BLaER1 treated with 17β-estradiol and CSF1 and Interleukin-3, amounts not matched to agents 10 nM and 100 nM (cell line): ENCODE data around the gene TMEM218.
A peak's percentile ranks its signal among the peaks of the same experiment; 100 is the strongest.

ENCODE experiments used
- H3K27ac ChIP-seq, 11 experiments: shearing (Covaris generic); formaldehyde crosslinking; 2 replicates each; pipeline ENCODE4 v1.8.1; 2022
- H3K27me3 ChIP-seq, 11 experiments: shearing (Covaris generic); formaldehyde crosslinking; 2 replicates each; pipeline ENCODE4 v1.8.1; 2022
- H3K36me3 ChIP-seq, 11 experiments: shearing (Covaris generic); formaldehyde crosslinking; 2 replicates each; pipeline ENCODE4 v1.8.1; 2022
- H3K4me1 ChIP-seq, 10 experiments: shearing (Covaris generic); formaldehyde crosslinking; 2 replicates each; pipeline ENCODE4 v1.8.1; 2022
- H3K4me2 ChIP-seq, 11 experiments: shearing (Covaris generic); formaldehyde crosslinking; 2 replicates each; pipeline ENCODE4 v1.8.1; 2022
- H3K4me3 ChIP-seq, 10 experiments: shearing (Covaris generic); formaldehyde crosslinking; 2 replicates each; pipeline ENCODE4 v1.8.1; 2022
- H3K9ac ChIP-seq, 11 experiments: shearing (Covaris generic); formaldehyde crosslinking; 2 replicates each; pipeline ENCODE4 v1.8.1; 2022
- H3K9me3 ChIP-seq, 11 experiments: shearing (Covaris generic); formaldehyde crosslinking; replicated peaks in 1 of 11; 2 replicates each; pipeline ENCODE4 v1.8.1; 2022
- H4K20me1 ChIP-seq, 11 experiments: shearing (Covaris generic); formaldehyde crosslinking; 2 replicates each; pipeline ENCODE4 v1.8.1; 2022
- Cebpa-rat ChIP-seq, 11 experiments: shearing (Covaris generic); IDR thresholded peaks; 2 replicates each; pipeline ENCODE4 v1.8.1; 2022

TMEM218 gene

DNA sequence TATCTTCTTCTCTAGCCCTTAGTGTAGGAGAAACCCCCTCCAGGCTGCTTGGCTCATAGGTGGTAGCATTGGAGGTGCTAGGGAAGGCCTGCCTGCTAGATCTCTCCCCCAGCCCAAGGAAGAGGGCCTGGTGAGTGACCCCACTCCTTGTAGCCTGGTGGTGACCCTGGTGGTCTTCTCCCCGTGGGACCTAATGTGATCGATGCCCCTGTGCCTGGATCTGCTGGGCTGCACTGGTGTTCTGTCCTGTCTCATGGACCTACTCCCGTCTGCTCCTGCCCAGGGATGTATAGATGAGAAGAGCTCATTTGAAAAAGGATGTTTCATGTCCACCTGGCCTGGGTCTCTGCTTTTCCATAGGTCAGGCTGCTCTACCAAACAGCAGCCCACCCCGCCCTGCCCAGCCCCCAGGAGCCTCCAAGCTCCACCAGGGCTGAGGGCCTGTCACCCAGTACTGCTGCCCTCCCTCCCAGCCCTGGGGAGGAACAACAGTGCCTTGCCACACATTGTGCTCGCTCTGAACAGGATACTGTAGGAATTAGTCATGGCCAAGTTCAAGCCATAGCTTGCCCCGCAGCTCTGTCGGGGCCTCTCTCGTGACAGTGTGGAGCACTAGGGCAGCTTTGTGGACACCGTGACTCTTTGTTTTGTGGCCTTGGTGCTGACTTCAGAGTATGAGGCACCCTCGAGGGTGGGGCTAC lies 28.7 kb downstream of the TMEM218 start:
- peak overlapping the region in 4 of 11 experiments; percentile 21 to 41 (median 31); a peak in 5 of 22 replicates for H3K27ac ChIP-seq
- H3K27me3 ChIP-seq: no peaks in the 10 kb centered on the region
- TF ChIP-seq Cebpa-rat (IDR thresholded peaks at IDR 0.05): no peak
- H3K4me1 ChIP-seq: peaks cover 8 to 44% (median 26%) of the 10 kb centered on the region in 10 experiments; a peak in 18 of 20 replicates
- H3K9ac ChIP-seq: peak overlapping the region in 1 of 11 experiments; percentile 62; a peak in 3 of 22 replicates
- H3K4me3 ChIP-seq: no peak overlapping the region
- peaks cover 0 to 98% (median 0%) of the 10 kb centered on the region in 11 experiments; a peak in 8 of 22 replicates for H3K36me3 ChIP-seq
- 0 out of 22 replicates have a peak, but pooled peaks cover 0 to 3% (median 0%) of the 10 kb centered on the region in 11 experiments for H4K20me1 ChIP-seq
- peak overlapping the region in 2 of 11 experiments; percentile 26 to 37; a peak in 2 of 22 replicates for H3K4me2 ChIP-seq
- H3K9me3 ChIP-seq: no peaks in the 10 kb centered on the region

DNA sequence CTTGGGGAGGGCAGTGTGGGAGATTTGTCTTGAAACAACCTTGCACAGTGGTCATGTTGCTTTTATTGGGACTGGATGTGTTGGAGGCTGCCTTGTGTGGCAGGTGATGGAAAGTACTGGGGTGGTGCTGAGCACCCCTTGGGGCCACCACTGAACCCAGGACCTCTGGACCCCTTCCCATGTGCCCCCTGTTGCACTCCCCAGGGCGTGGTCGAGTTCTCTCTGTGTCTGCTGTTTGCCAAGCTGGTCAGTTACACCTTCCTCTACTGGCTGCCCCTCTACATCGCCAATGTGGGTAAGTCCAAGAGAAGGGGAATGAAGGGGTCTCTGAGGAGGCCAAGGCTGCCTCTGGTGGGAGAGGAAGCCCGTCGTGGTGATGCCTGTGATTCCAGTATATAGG lies 29.4 kb downstream of the TMEM218 start:
- H3K4me2 ChIP-seq: peak overlapping the region in 2 of 11 experiments; percentile 23 to 26; a peak in 1 of 22 replicates
- H4K20me1 ChIP-seq: 0 out of 22 replicates have a peak, but pooled peaks cover 0 to 3% (median 0%) of the 10 kb centered on the region in 11 experiments
- H3K36me3 ChIP-seq: peaks cover 0 to 99% (median 0%) of the 10 kb centered on the region in 11 experiments; a peak in 8 of 22 replicates
- peaks cover 8 to 51% (median 26%) of the 10 kb centered on the region in 10 experiments; a peak in 18 of 20 replicates for H3K4me1 ChIP-seq
- H3K27ac ChIP-seq: peak overlapping the region in 1 of 11 experiments; percentile 41; a peak in 1 of 22 replicates
- no peak for TF ChIP-seq Cebpa-rat (IDR thresholded peaks at IDR 0.05)
- no peaks in the 10 kb centered on the region for H3K9me3 ChIP-seq
- H3K9ac ChIP-seq: peak overlapping the region in 1 of 11 experiments; percentile 62; a peak in 1 of 22 replicates
- no peaks in the 10 kb centered on the region for H3K27me3 ChIP-seq
- no peak overlapping the region for H3K4me3 ChIP-seq

DNA sequence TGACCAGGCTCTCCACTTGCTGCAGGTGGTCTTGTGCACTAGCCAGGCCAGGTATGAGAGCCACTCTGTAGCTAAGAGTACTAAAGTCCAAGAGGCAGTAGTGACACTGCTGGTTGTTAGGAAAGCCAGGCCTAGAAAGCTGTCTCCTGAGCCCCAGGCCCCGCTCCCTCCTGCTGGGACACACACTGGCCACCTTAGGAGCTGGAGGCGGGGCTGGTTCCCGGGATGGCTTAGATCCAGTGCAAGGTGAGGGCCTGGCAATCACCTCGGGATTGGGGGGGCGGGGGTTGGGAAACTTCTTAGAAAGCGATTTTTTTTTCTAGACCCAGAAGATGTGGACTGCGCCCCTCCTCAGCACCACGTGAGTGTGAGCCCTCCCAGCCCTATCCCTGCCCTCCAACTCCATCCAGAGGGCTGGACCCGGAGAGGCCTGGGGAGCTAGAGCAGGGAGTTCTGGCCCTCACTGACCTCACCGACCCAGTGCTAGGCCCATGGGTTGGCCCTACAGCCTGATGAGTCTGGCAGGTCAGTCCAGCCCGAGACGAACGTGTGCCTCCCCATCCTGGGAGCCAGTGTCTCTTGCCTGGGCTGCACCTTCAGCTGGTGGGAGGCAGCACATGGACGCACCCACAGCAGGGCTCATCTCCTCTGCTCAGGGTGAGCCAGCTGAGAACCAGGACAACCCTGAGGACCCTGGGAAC lies 30.2 kb downstream of the TMEM218 start:
- Histone ChIP-seq H3K4me1 (peaks cover 8 to 57% (median 19%) of the 10 kb centered on the region in 10 experiments; a peak in 18 of 20 replicates), H3K36me3 (peaks cover 0 to 99% (median 0%) of the 10 kb centered on the region in 11 experiments; a peak in 8 of 22 replicates), H3K9ac (no peak overlapping the region), H4K20me1 (0 out of 22 replicates have a peak, but pooled peaks cover 0 to 3% (median 0%) of the 10 kb centered on the region in 11 experiments), H3K4me2 (peak overlapping the region in 1 of 11 experiments; percentile 7; a peak in 1 of 22 replicates), H3K9me3 (no peaks in the 10 kb centered on the region), H3K4me3 (no peak overlapping the region), H3K27ac (no peak overlapping the region), H3K27me3 (no peaks in the 10 kb centered on the region)
- TF ChIP-seq Cebpa-rat (IDR thresholded peaks at IDR 0.05): no peak

DNA sequence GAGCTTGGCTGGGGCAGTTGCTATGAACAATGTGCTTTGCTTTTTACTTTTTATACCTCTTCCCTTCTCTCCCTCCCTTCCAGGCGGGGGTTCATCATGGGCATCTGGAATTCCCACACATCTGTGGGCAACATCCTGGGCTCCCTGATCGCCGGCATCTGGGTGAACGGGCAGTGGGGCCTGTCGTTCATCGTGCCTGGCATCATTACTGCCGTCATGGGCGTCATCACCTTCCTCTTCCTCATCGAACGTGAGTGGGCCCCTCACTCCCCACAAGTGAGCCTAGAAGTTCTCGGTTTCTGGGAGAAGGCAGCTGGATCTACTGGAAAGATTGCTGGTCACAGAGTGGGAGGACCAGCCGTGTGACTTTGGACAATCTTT lies 30.9 kb downstream of the TMEM218 start:
- no peaks in the 10 kb centered on the region for H3K9me3 ChIP-seq
- H3K4me1 ChIP-seq: peaks cover 11 to 64% (median 23%) of the 10 kb centered on the region in 10 experiments; a peak in 19 of 20 replicates
- no peaks in the 10 kb centered on the region for H3K27me3 ChIP-seq
- no peak for TF ChIP-seq Cebpa-rat (IDR thresholded peaks at IDR 0.05)
- H4K20me1 ChIP-seq: 0 out of 22 replicates have a peak, but pooled peaks cover 0 to 3% (median 0%) of the 10 kb centered on the region in 11 experiments
- H3K9ac ChIP-seq: no peak overlapping the region; a peak in 1 of 22 replicates
- H3K4me3 ChIP-seq: no peak overlapping the region
- no peak overlapping the region for H3K4me2 ChIP-seq
- H3K36me3 ChIP-seq: peaks cover 0 to 98% (median 0%) of the 10 kb centered on the region in 11 experiments; a peak in 7 of 22 replicates
- H3K27ac ChIP-seq: 0 out of 22 replicates have a peak overlapping the region, but pooled peaks of 1 of the 11 experiments have one; percentile 14

DNA sequence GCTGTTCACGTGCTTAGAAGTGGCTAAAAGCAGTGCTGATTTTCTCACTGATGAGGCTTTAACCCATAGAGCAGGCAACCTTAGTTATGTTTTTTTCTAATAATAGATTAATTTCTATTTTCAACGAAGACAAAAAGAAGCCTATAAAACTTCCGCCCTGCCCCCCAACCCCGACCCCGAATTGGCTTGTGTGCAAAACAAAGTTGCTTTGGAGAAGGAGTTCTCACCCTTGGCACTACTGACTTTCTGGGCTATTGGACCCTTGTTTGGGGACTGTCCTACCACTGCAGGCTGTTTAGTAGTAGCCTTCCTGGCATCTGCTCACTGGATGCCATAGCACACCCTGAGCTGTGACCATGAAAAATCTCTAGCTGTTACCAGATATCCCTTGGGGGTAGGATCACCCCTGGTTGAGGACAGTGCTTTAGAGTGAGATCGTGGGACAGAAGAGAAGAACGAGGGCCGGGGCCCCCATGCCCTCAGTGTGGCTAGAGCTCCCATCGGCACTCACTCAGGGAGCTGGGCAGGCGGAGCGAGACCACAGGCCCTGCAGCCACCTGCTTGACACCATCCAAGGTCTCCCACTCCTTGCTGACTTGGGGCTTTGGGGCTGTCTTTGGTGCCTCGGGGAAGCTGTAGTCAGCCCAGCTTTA lies 31.4 kb downstream of the TMEM218 start:
- H3K4me1 ChIP-seq: peaks cover 17 to 69% (median 28%) of the 10 kb centered on the region in 10 experiments
- H3K36me3 ChIP-seq: peaks cover 0 to 98% (median 0%) of the 10 kb centered on the region in 11 experiments; a peak in 7 of 22 replicates
- no peak overlapping the region for H3K4me3 ChIP-seq
- no peaks in the 10 kb centered on the region for H3K9me3 ChIP-seq
- H4K20me1 ChIP-seq: 0 out of 22 replicates have a peak, but pooled peaks cover 0 to 3% (median 0%) of the 10 kb centered on the region in 11 experiments
- H3K27ac ChIP-seq: 0 out of 22 replicates have a peak overlapping the region, but pooled peaks of 2 of the 11 experiments have one; percentile 14 to 15
- no peak for TF ChIP-seq Cebpa-rat (IDR thresholded peaks at IDR 0.05)
- H3K27me3 ChIP-seq: no peaks in the 10 kb centered on the region
- H3K9ac ChIP-seq: no peak overlapping the region; a peak in 1 of 22 replicates
- H3K4me2 ChIP-seq: peak overlapping the region in 2 of 11 experiments; percentile 41 to 49; a peak in 2 of 22 replicates

DNA sequence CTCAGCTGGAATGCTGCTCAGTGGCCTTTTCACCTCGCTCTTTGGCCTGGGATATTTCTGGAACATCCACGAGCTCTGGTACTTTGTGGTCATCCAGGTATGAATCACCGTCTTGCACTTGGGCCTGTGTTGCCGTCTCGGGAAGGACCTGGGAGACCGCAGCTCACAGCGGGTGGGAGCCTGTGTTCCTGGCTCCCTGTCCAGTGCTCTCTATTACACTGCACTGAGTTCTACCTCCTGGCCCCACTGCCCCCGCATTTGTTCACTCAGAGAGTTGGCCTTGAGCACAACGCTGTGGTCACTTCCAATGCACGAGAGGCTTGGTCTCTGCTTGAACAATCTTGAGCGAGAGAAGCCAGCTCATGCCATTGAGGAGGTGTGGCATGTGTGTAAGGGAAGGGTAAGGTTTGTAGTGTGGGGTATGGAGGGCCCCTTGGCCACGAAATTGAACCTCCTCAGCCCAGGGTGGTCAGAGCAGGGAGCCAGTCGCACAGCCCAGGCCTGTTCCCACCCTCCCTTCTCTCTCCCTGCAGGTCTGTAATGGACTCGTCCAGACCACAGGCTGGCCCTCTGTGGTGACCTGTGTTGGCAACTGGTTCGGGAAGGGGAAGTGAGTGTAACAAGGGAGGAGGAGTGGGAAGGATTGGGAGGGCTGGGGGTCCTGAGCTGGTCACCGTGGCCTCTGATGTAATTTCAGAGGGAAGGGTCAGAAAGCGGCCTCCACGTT lies 32.1 kb downstream of the TMEM218 start:
- Histone ChIP-seq H4K20me1 (0 out of 22 replicates have a peak, but pooled peaks cover 0 to 3% (median 0%) of the 10 kb centered on the region in 11 experiments), H3K27ac (no peak overlapping the region), H3K9ac (no peak overlapping the region), H3K4me1 (peaks cover 22 to 76% (median 34%) of the 10 kb centered on the region in 10 experiments), H3K4me2 (peak overlapping the region in 8 of 11 experiments; percentile 17 to 49 (median 40); a peak in 13 of 22 replicates), H3K36me3 (peaks cover 0 to 91% (median 0%) of the 10 kb centered on the region in 11 experiments; a peak in 7 of 22 replicates), H3K4me3 (no peak overlapping the region), H3K27me3 (no peaks in the 10 kb centered on the region), H3K9me3 (no peaks in the 10 kb centered on the region)
- no peak for TF ChIP-seq Cebpa-rat (IDR thresholded peaks at IDR 0.05)

DNA sequence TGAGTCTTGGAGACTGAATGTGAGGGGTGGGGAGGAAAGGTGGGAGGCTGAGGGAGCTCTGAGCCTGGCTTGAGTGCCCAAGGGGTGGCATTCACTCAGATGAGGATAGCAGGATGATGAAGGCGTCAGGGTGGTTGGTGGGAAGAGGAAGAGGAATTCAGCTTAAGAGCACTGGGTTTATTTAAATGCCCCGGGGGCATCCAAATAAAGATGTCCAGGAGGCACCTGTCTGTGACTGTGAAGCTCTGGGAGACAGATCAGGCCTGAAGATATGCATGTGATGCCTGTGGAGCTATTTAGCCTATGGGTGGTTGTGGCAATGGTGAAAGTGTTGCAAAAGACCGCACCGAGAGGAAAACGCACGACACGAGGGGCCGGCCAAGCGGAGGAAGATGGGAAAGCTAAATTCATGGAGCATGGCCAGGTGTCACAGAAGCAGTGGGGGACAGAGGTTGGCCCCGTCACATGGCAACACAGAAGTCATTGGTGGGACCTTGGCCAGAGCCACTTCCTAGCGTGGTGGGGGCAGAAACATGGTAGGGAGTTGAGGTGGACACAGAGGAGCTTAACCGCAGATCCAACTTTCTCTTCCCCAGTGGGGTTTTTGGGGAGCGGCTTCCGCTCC lies 32.8 kb downstream of the TMEM218 start:
- H3K9ac ChIP-seq: no peak overlapping the region
- no peak for TF ChIP-seq Cebpa-rat (IDR thresholded peaks at IDR 0.05)
- H3K9me3 ChIP-seq: no peaks in the 10 kb centered on the region
- H3K27ac ChIP-seq: no peak overlapping the region
- no peak overlapping the region for H3K4me3 ChIP-seq
- H3K4me2 ChIP-seq: peak overlapping the region; percentile 17 to 49 (median 33)
- H3K36me3 ChIP-seq: peaks cover 0 to 91% (median 0%) of the 10 kb centered on the region in 11 experiments; a peak in 8 of 22 replicates
- peaks cover 29 to 80% (median 41%) of the 10 kb centered on the region in 10 experiments for H3K4me1 ChIP-seq
- 0 out of 22 replicates have a peak, but pooled peaks cover 0 to 3% (median 0%) of the 10 kb centered on the region in 11 experiments for H4K20me1 ChIP-seq
- H3K27me3 ChIP-seq: no peaks in the 10 kb centered on the region
